Measurements from ENCODE around the gene PATE1. TPM values are rescaled to one million over a fixed set of nuclear protein-coding genes. Genes with fewer than 3 reads are reported as not detected.

Gene PATE1, protein sequence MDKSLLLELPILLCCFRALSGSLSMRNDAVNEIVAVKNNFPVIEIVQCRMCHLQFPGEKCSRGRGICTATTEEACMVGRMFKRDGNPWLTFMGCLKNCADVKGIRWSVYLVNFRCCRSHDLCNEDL
- total RNA-seq (2021; ENCODE audit: unreplicated experiment), result not detected
- not detected for polyA plus RNA-seq (2012; ENCODE audit: insufficient read length)
- not detected for Bru-seq, nascent RNA
- BruChase-seq, experiment 1, labeled RNA remaining after a 2-hour chase, result not detected
- BruChase-seq, experiment 2, labeled RNA remaining after a 6-hour chase, result not detected
- long read RNA-seq, result 0 reads

DNA sequence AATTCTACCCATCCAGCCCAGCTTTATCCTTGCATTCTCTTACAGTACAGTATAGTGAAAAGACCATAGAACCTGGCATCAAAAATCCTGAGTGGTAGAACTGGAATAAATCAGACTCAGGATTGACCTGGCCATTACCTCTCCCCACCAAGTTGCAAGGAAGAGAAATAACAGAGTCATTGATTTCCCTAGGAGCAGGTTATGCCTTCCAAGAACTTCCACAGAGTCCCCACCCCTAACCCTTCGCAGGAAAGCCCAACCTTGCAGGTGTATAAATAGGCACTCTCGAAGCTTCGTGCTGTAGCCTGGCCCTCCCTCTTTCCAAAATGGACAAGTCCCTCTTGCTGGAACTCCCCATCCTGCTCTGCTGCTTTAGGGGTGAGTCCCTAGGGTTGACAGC, at the start of gene PATE1:
TSS of gene PATE1 (plus strand) at position 301 of the 400 bp plus-strand sequence. CDS start at position 327, 26 bp downstream.
- POLR2A ChIA-PET, result interaction anchor here (0.7 kb wide), 1 partner anchor 19 kb away, joined by 3 read pairs; no protein-coding TSS in a partner anchor
- intact Hi-C loops (cut with micrococcal nuclease; ENCODE audit: unreplicated experiment) (no loop called here), in situ Hi-C loops (cut with HindIII; ENCODE audit: low pct_unique_long_range_greater_than_20kb, low sequenced_read_pairs) (no loop called here)
- H3K27ac ChIP-seq (ENCODE audit: low read length), result no peak within 1 kb of the TSS
- no peaks in the 10 kb centered on the region for H3K36me3 ChIP-seq (ENCODE audit: control insufficient read depth, insufficient read depth, low read length)
- no TSS peak for BruUV-seq (replicated peaks)
- H3K9me3 ChIP-seq (ENCODE audit: control insufficient read depth, insufficient read depth, low read depth, low read length), result no peaks in the 10 kb centered on the region
- no peak within 1 kb of the TSS for H3K4me3 ChIP-seq (ENCODE audit: low read depth in 2 of 2, low read length in 2 of 2)
- DNase-seq (ENCODE audit: low read depth, low spot score) (no peak), ATAC-seq (no peak)
- H3K4me1 ChIP-seq (ENCODE audit: control insufficient read depth, insufficient read depth, low read length), result no peaks in the 10 kb centered on the region
- peaks cover 11% of the 10 kb centered on the region for H3K27me3 ChIP-seq (ENCODE audit: control insufficient read depth, insufficient read depth, low read length)
- TF ChIP-seq TCF7L2 (IDR thresholded peaks at IDR 0.05; ENCODE audit: low read depth, low read length) (no peak), POLR2AphosphoS5 (IDR thresholded peaks at IDR 0.05; ENCODE audit: low read depth, low read length) (no peak), SIN3A (IDR thresholded peaks at IDR 0.05; ENCODE audit: borderline replicate concordance, insufficient read depth, low read depth, low read length) (no peak)
- TF ChIP-seq, protein P1, sequence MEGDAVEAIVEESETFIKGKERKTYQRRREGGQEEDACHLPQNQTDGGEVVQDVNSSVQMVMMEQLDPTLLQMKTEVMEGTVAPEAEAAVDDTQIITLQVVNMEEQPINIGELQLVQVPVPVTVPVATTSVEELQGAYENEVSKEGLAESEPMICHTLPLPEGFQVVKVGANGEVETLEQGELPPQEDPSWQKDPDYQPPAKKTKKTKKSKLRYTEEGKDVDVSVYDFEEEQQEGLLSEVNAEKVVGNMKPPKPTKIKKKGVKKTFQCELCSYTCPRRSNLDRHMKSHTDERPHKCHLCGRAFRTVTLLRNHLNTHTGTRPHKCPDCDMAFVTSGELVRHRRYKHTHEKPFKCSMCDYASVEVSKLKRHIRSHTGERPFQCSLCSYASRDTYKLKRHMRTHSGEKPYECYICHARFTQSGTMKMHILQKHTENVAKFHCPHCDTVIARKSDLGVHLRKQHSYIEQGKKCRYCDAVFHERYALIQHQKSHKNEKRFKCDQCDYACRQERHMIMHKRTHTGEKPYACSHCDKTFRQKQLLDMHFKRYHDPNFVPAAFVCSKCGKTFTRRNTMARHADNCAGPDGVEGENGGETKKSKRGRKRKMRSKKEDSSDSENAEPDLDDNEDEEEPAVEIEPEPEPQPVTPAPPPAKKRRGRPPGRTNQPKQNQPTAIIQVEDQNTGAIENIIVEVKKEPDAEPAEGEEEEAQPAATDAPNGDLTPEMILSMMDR (IDR thresholded peaks at IDR 0.05), result no peak
- TF ChIP-seq, protein P2, sequence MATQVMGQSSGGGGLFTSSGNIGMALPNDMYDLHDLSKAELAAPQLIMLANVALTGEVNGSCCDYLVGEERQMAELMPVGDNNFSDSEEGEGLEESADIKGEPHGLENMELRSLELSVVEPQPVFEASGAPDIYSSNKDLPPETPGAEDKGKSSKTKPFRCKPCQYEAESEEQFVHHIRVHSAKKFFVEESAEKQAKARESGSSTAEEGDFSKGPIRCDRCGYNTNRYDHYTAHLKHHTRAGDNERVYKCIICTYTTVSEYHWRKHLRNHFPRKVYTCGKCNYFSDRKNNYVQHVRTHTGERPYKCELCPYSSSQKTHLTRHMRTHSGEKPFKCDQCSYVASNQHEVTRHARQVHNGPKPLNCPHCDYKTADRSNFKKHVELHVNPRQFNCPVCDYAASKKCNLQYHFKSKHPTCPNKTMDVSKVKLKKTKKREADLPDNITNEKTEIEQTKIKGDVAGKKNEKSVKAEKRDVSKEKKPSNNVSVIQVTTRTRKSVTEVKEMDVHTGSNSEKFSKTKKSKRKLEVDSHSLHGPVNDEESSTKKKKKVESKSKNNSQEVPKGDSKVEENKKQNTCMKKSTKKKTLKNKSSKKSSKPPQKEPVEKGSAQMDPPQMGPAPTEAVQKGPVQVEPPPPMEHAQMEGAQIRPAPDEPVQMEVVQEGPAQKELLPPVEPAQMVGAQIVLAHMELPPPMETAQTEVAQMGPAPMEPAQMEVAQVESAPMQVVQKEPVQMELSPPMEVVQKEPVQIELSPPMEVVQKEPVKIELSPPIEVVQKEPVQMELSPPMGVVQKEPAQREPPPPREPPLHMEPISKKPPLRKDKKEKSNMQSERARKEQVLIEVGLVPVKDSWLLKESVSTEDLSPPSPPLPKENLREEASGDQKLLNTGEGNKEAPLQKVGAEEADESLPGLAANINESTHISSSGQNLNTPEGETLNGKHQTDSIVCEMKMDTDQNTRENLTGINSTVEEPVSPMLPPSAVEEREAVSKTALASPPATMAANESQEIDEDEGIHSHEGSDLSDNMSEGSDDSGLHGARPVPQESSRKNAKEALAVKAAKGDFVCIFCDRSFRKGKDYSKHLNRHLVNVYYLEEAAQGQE (IDR thresholded peaks at IDR 0.05; ENCODE audit: insufficient read depth in 1 of 2, low read depth in 2 of 2, low read length in 1 of 2), result no peak
- CTCF ChIA-PET, result no interaction called here

DNA sequence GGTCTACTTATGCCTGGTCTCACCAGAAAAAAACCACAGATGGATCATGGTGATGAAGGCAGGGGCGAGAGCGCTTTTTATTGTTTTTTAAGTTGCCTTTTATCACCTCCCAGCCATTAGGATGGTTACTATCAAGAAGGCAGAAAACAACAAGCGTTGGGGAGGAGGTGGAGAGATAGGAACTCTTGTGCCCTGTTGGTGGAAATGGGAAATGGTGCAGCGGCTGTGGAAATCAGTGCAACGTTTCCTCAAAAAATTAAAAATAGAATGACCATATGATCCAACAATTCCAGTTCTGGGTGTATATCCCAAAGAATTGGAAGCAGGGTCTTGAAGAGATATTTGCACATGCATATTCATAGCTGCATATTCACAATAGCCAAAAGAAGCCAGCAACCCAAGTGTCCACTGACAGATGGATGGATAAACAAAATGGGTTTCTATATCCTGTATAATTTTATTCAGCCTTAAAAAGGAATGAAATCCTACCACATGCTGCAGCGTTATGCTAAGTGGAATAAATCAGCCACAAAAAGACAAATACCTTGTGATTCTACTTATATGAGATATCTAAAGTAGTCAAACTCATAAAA, 45.0 kb upstream of the PATE1 start:
- Histone ChIP-seq H3K4me3 (ENCODE audit: low read depth in 2 of 2, low read length in 2 of 2) (no peak overlapping the region), H3K27ac (ENCODE audit: low read length) (no peak overlapping the region), H3K27me3 (ENCODE audit: control insufficient read depth, insufficient read depth, low read length) (no peaks in the 10 kb centered on the region; the same call in 1 of the 2 replicates), H3K4me1 (ENCODE audit: control insufficient read depth, insufficient read depth, low read length) (no peaks in the 10 kb centered on the region), H3K36me3 (ENCODE audit: control insufficient read depth, insufficient read depth, low read length) (no peaks in the 10 kb centered on the region), H3K9me3 (ENCODE audit: control insufficient read depth, insufficient read depth, low read depth, low read length) (no peaks in the 10 kb centered on the region)
- no peak for TF ChIP-seq TCF7L2 (IDR thresholded peaks at IDR 0.05; ENCODE audit: low read depth, low read length)
- TF ChIP-seq SIN3A (IDR thresholded peaks at IDR 0.05; ENCODE audit: borderline replicate concordance, insufficient read depth, low read depth, low read length), result no peak
- TF ChIP-seq POLR2AphosphoS5 (IDR thresholded peaks at IDR 0.05; ENCODE audit: low read depth, low read length), result no peak
- TF ChIP-seq, protein P1 (IDR thresholded peaks at IDR 0.05), result no peak
- TF ChIP-seq, protein P2 (IDR thresholded peaks at IDR 0.05; ENCODE audit: insufficient read depth in 1 of 2, low read depth in 2 of 2, low read length in 1 of 2), result no peak
- ATAC-seq (no peak), DNase-seq (ENCODE audit: low read depth, low spot score) (no peak)
- no TSS peak for BruUV-seq (replicated peaks)
- ChIA-PET CTCF (no interaction called here), POLR2A (interaction anchor here (0.6 to 0.8 kb wide), 3 partner anchors 18 to 503 kb away, joined by 3 to 7 read pairs (median 3); no protein-coding TSS in a partner anchor)
- intact Hi-C loops (cut with micrococcal nuclease; ENCODE audit: unreplicated experiment), result no loop called here
- in situ Hi-C loops (cut with HindIII; ENCODE audit: low pct_unique_long_range_greater_than_20kb, low sequenced_read_pairs), result no loop called here
